Measurements from ENCODE around the gene PPM1L.
A peak's percentile ranks its signal among the peaks of the same experiment; 100 is the strongest.

PPM1L gene

DNA sequence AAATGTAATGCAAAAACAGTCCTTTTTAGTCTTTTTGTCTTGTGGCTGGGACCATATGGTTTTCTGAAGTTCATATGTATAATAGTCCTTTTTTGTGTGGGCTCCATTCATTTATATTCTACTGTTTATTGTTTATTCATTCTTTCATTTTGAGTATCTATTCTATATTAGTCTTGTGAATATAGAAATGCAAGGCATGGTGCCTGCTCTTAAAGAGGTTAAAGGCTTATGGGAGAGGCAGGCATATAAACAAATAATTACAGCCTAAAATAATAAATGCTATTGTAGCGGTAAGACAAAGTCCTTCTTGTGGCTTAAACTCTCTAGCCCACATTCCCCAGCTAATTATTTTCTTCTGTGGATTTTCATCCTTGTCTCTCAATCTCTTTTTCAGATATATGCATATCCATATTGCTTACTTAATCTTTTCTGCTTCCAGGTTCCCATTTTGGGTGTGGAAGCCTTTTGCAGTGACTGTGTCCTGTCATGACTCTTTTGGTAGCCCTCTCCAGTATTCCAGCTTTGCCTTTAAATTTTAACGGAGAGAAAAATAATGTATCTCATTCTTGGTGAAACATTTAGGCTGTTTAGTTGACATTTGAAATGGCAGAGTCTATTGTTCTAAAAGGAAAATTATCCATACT is 101.6 kb downstream of the PPM1L start:
- DNase-seq: no peak

GRCh38 chr3:160860346-160860745 is 104.3 kb downstream of the PPM1L start:
- DNase-seq: no peak

GRCh38 chr3:160869825-160870224 is 113.8 kb downstream of the PPM1L start:
- DNase-seq: no peak

- DNase-seq: no peak
Observed at GRCh38 chr3:160870327-160870726, 114.3 kb downstream of the PPM1L start.

DNA sequence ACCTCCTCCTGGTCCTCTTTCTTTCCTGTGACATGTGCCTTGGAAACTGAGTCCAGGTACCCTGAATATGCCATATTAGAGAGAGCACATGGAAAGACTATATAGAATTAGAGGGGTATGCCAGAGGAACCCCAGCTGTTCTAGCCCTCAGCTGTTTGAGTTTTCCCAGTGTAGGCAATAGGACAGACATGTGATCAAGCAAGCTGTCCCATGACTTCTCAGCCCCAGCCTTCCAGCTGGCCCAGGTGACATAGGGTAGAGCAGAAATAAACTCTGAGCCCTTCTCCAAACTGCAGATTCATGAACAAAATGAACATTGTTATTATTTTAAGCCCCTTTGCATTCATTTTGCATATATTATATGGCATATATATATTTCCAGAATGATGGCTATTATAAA is 118.7 kb downstream of the PPM1L start:
- no peak for DNase-seq

GRCh38 chr3:160876643-160877042 is 120.6 kb downstream of the PPM1L start:
- DNase-seq: no peak

DNA sequence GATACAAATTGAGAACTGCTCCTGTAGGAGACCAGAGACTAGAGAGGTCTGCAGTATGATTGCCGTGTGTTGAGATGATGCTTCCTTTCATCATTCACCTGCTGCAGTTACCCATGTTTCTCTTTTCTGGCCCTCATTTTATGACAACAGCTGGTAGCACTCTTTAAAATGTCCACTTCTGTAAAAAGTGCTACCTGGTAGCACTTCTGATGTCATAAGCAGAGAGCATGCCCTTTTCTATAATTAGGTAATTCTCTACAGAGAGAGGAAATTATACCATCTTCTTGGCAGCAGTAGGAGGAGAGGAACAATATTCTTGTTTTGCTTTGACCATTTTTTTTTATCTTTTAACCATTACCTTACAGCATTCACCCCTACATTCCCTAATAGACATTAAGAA is 123.8 kb downstream of the PPM1L start:
- DNase-seq: no peak

DNA sequence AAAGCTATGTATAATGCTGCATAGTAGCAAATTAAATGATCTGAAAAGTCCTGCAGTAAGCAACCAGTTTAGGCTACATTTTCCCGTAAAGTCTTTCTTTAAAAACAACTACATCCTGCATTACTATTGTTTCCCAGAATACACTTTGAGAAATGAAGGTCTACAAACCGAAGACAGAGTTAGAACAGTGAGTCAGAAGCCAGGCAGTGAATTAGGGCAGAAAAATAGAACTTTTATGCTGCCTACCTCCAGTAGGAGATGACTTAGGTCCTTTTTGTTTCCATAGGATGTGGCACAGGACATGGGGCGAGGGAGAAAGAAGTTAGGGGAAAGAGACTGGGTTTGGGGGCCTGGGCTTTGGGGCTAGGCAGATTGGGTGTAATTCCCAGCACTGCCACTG is 127.3 kb downstream of the PPM1L start:
- no peak for DNase-seq

GRCh38 chr3:160885791-160886286 is 129.8 kb downstream of the PPM1L start:
- DNase-seq: peak; percentile 8

DNA sequence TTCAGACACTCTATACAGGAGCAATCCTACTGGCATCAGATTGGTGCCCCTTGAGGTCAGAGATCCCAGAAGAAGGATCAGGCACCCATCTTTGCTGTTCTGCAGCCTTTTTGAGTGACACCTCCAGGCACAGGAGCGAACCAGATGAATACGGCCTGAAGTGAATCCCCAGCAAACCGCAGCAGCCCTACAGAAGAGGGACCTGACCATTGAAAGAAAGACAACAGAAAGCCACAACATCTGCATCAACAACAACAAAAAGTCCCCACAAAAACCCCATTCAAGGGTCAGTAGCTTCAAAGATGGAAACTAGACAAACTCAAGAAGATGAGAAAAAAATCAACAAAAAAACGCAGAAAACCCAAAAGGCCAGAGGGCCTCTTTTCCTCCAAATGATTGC is 130.4 kb downstream of the PPM1L start:
- no peak for DNase-seq

DNA sequence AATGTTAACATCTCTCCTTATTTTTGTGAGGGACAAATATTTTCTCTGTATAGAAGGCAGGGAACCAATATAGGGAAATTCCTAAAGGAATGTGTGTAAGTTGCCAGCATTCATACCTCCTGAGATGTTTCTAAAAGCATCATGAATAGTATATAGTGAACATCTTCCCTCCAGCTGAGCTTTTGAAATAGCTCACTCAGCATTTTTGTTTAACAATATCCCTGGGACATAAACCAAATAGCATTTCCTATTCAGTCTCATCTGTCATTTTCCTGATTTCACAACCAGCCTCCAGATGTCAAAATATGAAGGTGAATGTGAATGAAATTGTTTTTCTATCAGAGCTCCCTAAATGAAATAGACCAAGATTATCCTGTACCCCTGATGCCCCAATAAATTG is 137.2 kb downstream of the PPM1L start:
- no peak for DNase-seq

DNA sequence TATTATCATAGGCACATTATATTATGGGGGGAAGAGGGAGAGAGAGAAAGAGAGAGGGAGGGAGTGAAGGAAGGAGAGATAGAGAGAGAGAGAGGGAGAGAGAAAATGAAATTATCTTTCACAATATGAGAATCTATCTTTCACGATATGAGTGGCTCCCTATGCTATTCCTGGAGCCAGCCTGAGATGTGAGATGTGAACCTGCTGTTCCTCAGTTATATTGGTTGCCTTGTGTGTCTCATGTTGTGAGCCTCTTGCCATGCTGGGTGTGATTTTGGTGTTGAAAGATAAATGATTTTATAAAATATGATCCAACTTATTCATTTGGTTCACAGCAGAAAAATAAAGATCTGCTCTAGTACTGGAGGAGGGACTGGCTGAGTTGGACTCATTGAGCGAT is 148.7 kb downstream of the PPM1L start:
- no peak for DNase-seq

GRCh38 chr3:160906646-160907045 is 150.6 kb downstream of the PPM1L start:
- DNase-seq: no peak

DNA sequence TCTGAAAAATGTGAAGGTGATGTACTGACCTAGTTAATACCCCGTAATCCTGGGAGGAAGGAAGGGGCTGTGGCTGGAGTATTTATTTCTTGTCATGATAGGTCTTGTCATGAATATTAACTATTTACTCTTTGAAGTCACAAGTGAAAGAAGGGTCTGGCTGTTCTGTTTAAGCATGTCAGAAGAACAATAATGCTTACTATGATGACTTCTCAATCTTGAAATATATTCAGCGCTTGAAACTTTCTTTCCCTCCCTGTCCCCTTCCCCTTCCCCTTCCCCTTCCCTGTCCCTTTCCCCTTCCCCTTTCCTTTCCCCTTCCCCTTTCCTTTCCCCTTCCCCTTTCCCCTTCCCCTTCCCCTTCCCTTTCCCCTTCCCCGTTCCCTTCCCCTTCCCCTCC is 153.9 kb downstream of the PPM1L start:
- no peak for DNase-seq

DNA sequence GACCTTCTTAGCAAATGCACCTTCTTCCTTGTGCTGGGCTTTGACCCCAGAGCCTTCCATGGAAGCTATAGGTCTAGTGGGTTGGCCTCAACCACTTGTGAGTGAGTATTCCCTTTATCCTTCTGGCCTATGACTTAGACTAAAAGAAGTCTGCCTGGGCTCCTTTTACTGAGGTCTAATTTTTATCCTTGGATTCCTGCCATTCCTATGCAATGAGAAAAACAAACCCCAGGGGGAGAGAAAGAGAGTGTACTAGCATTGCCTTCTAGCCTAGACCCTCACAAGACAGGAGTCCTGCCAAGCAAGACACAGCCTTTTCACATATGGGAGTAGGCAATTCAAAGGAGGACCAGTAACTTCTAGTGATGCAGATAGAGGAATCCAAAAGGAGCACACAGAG is 155.4 kb downstream of the PPM1L start:
- DNase-seq: no peak

DNA sequence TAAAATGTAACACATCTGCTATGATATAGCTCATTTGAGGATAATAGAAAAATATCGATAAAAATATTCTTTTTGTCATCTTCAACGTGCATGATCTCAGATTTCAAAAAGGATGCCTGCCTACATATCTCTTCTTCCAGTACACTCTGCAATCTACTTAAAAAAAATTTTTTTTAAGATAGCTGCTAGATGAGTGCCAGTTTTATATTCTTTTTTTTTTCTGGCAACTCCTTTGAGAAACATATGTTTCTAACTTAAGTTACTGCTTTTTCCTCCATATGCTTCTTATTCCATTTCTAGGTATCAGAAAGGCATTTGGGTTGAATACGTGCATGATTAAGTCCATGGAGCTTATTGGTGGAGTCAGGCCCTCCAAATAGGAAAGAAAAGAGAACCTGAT is 160.4 kb downstream of the PPM1L start:
- no peak for DNase-seq

DNA sequence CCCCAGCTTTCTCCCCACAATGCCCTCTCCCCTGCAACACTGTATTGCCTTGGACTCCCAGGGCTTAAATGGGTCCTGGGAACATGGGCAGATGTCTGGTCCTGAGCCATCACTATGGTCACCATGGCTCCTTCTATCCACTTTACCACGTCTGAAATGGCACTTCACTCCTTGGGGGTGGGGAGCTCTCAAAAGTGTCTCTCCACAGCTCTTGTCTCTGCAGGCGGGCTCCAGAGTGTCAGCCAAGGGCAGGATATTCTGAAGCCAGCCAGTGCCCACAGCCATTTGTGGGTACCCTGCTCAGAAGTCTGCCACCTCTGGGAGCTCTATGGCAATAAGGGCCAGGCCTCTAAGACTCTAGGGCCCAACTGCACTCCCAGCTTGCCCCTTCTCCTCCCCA is 163.9 kb downstream of the PPM1L start:
- no peak for DNase-seq

- DNase-seq: no peak
Observed at GRCh38 chr3:160921020-160921635, 165.1 kb downstream of the PPM1L start.

- DNase-seq: no peak
Observed at GRCh38 chr3:160924776-160925175, 168.7 kb downstream of the PPM1L start.

- DNase-seq: no peak
Observed at GRCh38 chr3:160927620-160928019, 171.6 kb downstream of the PPM1L start.

GRCh38 chr3:160928183-160928726 is 172.2 kb downstream of the PPM1L start:
- DNase-seq: peak; percentile 3

DNA sequence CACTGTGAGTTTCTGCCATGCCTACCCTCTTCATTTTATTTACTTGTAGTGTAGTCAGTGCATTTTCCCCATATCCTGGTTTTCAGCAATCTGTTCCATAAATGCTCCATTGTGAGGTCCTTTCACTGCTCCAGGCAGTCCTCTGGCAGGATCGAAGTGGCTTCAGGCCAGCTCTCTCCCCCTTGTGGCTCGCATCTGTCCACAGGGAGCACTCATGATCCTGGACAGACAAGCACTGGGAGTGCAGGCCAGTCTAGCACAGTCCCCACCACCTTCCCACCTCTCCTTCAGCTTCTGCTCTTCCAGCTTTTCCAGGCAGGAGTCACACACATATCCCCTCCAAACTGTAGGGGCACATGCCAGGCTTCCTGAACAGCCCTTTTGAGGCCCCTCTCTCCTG is 173.6 kb downstream of the PPM1L start:
- DNase-seq: no peak

DNA sequence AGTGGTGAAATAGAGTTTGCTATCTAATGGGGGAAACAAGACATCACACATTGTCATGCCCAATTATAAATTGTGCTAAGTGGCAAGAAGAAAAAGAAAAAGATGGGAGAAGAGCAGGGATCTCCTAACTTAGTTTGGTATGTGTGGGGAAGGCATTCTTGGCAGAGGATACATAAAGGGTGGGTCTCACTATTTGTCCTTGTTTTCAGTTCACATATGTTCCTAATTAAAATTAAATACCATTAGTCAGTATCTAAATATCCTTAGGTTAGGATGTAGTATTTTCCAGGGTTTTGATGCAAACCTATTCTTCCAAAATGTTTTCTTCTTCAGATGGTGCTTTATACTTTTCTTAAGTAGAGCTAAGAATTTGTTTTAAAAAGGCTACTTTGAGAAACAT is 175.4 kb downstream of the PPM1L start:
- no peak for DNase-seq

GRCh38 chr3:160935413-160936095 is 179.5 kb downstream of the PPM1L start:
- no peak for DNase-seq

Measured in NCI-H345 (cell line).